Suppressor macrophage treated with lipopolysaccharide for 4 hours (primary cell): ENCODE data around the gene LARP1.

Source experiments
- DNase-seq: peaks from one replicate; pipeline ENCODE4 v3.0.0-alpha.2; 2020

LARP1 gene

DNA sequence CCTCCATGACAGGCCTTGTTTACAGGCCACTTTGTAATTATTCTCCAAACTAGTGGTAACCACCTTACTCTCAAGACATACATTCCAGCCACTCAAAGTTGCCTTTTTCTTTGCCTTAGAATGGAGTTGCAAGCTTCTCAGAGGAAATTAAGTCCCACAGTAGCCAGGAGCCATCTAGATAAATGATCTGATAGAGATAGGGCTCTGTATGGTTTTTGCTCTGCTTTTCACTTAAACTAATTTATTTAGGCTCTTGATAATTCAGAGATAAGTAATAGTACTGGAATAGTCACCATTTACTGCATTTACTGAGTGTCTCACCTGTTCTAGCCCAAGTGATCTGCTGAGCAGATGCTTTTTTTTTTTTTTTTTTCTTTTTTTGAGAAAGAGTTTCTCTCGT is 7.5 kb downstream of the LARP1 start:
- no peak for DNase-seq

DNA sequence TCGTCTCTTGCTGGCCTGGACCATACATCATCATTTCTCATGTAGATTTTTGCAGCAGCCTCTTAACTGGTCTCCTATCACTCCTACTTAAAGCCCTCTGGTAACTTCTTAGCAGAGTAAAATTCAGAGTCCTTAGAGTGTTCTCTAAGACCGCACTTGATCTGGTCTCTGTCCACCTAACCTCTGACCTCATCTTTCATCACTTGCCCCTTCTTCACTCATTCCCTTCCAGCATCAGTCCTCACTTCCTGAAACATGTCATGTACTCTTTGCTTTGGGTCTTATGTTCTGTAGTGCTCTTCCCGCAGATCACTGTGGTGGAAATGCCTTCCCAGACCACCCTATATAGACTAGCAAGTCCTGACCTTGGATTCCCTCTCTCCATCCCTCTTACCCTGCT is 9.8 kb downstream of the LARP1 start:
- DNase-seq, result no peak

DNA sequence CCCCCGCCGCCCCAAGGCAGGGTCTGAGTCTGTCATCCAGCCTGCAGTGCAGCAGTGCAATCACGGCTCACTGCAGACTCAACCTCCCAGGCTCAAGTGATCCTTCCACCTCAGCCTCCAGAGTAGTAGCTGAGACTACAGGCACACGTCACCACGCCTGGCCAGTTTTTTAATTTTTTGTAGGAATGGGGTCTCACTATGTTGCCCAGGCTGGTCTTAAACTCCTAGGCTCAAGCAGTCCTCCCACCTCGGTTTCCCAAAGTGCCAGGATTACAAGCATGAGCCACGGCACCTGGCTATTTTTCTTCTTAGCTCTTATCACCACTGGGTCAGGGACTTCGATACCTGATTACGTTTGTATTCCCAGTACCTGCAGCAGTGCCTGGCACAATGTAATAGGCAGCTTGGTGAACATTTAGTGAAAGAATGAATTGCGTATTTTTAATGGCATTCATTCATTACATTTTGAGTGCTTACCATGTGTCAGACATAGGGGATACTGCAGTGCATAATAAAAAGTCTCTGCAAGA is 10.3 kb downstream of the LARP1 start:
- no peak for DNase-seq

DNA sequence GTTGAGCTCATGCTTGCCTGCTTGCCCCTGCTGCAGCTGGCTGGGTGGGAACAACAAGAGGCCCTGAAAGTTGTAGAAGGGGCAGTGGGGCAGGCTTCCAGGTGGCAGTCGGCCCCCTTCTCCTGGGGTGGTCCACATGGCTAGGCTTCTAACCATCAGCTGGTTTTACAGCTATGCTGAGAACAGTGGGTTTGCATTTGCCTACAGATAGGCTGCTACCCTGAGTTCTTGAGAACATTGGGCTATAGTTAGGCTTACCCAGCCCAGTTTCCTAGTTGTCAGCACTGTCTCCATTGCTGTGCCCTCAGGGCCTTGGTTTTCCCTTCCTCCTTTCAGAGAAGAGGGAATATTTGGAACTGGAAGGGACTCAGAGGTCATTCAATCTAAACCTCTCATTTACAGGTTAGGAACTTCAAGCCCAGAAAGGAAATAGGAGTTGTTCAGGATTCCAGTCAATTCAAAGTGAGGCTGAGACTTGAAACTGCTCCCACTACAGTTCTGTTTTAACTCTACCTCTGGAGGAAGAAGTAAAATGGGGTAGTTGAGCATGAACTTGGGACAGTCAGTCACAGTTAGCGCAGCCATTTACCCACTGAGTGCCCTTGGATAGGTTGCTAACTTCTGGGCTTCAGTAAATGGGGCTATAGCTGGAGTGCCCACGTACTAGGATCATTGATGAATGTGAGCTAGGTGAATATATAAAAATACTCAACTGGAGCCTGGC is 11.5 kb downstream of the LARP1 start:
- DNase-seq, result no peak

DNA sequence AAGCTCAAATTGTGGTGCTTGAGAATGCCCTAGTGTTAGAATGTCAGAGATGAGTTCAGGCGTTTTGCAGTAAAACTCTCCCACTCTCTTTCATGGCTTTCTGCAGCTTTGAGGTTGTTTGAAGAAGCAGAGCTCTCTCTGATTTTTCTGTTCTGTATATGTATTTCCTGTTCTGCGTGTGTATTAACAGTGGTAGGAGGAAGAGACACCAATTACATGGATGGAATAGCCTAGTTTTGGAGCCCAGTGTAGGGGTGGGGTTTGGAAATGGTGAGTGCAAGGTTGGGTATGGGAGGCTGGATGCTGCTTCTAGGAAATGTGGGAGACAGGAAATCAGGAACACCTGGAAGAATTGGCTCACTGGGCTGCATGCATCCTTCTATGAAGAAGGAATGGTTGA is 12.4 kb downstream of the LARP1 start:
- no peak for DNase-seq

DNA sequence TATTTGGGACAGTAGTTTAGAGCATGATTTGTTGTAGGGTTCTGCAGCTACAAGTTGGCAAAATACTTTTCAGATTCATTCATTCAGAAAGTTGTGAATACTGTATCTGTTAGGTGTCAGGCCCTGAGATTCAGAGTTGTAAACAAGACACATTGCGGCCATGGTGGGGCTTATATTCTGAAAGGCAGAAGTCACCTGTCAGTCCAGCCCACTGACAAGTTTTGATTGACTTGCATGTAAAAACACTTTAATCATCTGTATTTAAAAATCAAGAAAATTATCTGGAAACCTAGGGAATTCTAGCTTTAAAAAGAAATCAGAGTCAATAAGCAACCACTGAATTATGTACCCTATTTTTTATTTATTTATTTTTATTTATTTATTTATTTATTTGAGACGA is 13.0 kb downstream of the LARP1 start:
- no peak for DNase-seq

DNA sequence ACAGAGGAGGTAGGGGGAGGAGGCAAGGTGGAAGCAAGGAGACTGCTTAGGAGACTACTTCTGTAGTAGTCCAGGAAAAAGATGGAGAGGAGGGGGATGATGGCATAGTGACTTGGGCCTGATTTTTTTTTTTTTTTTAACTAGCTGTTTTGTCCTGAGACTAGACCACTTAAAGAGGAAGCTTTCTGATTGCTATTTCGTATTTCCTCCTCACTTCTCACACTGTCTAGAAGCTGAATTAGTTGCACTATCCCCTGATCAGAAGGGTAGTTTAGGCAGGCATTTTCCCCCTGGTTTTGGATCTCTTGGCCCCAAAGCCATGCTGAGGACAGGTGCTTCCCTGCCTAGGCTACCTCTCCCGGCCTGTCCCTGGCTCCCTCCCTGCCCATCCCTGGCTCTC is 14.9 kb downstream of the LARP1 start:
- DNase-seq, result no peak

DNA sequence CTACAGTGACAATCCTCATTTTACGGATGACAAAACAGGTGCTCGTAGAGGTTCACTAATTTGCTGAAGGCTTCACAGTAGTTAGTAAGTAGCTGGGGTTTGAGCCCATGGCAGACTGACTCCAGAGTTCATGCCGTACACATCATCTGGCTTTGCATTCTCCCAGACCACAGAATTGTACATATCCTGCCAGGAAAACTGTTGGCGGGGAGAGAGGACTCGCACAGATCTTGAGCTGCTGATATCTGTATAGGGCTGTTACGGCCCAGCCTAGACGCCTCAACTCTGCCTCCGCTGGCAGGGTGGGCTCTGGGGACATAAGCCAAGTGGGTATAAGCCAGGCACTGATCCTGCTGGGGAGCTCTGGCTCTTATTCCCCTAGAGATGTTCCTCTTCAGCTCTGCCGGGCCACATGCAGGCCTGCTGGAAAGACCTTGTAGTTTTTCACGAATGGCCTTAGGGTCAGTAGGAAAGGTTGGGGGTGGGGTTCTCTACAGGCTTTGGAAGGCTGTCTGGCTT is 16.3 kb downstream of the LARP1 start:
- DNase-seq, result no peak

DNA sequence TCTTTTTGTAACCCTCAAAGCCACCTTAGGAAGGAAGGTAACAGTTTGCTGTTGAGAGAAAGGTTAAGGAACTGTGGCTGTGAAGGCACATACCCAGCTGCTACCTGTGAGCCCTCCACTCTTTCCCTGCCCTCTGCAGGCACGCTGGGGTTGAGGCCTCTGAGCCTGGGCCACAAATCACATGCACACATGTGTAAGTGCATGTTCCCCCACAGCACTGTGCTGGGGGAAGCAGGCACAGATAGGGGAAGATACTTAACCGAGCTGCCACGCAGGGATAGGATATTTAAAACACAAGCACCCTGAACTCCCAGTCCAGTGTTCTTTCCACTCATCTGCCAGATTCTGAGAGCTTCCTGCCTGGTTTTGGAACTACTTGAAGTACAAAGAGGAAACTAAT is 18.1 kb downstream of the LARP1 start:
- no peak for DNase-seq

DNA sequence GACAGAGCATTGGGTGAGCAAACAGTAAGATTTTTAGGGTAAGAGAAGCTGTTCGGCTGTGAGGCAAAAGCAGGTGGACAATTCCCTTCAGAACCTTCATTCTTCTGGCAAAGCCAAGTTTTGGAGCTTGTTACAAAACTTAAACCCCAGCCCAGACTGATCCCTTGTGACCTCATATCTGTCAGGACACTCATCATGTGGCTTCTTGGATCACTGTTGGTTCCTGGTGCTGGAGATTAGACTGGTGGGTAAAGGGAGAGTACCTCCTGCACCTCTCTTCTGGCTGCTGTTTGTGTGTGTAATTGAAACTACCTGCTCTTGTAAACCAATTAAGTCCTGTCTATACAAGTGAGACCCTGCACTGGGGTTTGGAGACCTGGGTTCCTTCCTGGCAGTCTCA is 21.0 kb downstream of the LARP1 start:
- DNase-seq, result peak; percentile 21

DNA sequence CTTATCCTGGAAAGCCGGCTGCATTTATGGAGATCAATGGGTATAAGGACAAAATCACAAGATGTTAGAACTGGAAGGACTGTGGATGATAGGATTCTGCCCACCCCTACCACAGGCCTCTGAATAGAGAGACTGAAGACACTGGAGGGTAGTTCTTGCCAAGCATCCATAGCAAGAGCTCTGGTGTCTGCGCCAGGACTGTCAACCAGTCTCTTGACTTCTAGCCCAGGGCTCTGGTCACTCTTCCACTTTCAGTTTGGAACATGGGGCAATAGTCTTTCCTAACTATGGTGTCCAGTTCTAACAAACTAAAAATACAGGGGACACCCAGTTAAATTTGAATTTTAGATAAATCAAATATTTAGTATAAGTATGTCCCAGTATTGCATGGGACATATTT is 23.4 kb downstream of the LARP1 start:
- DNase-seq, result peak; percentile 28

DNA sequence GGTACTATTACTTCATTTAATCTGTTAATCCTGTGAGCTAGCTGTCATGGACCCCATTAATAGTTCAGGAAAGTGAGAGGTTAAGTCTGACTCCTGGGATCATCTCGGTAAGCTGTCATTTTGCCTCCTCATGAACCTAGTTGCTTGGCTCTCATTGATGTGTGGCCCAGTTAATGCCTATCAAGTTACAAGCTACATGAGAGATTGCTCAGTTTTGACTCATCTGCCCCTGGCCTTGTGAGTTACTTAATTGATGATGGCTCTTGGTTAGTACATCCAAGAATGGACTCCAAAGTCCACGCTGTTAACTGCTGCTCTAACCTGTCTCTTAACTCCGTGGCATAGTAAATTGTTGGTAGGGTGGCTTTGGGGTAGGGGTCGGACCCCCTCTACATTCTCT is 23.9 kb downstream of the LARP1 start:
- DNase-seq, result peak; percentile 31

DNA sequence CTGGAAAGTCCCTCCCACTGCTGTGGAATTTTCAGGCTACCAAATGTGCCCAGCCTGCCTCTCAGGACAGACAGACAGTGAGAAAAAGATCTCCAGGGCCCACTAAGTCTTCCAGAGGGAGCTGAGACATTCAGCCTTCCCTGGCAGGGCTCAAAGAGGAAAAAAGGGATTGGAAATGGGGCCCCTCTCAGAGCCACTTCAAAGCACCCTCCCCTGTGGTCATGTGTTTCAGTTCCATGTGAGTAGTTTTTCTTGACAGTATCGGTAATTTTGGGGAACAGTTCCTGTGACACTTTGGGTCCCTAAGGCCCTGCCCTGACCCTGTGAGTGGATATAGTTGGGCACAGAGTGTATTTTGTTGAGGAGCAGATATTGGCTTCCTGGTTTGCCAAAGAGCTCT is 25.0 kb downstream of the LARP1 start:
- no peak for DNase-seq

DNA sequence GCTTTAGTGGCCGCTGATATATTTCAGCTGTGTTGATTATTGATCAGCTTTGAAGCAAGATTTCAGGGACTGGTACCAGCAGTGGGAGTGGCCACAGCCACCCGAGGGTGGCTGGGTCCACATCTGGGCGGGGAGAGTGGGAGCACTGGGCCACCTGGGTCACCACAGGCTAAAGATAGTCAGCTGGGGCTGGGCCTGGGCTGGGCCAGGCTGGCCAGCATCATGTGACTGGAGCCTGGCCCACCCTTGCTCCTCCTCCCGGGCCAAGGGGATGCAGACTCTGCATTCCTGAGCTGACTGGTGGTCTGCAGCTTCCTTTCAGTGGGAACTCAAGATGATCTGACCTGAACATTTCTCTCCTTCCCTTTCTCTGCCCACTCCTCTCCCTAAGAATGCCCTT is 27.1 kb downstream of the LARP1 start:
- DNase-seq, result no peak

DNA sequence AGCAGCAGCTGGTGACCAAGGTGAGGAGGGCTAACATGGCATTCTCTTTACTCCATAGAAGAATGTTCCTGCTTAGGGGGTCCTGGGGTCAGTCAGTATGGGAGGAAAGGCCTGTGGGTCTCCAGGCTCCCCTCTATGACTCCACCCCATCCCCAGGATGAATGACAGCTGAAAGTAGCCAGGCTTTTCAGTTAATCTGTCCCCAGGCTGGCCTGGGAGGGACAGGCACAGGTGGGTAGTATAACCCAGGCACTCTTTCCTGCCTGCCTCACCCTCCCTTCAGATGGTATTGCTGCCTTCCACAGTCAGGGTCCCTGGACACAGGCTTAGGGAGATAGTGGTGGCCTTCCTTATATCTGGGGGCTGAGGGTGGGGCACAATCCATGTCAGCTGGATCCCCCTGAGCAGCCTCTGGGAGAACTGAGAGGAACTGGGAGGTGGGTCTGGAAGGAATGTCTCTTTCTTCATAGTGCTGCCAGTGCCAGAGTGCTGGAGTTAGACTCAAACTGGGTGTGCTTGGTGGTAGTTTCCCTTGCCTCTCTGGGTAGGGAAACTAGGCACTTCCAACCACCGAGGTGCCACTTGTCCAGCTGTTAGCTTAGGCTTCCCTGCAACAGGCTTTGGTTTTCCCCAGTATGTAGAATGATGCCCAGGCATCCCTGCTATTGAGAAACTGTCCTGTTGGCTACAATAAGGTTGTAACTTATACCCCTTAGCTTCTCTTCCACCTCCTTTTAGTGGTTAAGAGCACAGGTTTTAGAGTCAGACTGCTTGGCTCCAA is 27.8 kb downstream of the LARP1 start:
- no peak for DNase-seq

DNA sequence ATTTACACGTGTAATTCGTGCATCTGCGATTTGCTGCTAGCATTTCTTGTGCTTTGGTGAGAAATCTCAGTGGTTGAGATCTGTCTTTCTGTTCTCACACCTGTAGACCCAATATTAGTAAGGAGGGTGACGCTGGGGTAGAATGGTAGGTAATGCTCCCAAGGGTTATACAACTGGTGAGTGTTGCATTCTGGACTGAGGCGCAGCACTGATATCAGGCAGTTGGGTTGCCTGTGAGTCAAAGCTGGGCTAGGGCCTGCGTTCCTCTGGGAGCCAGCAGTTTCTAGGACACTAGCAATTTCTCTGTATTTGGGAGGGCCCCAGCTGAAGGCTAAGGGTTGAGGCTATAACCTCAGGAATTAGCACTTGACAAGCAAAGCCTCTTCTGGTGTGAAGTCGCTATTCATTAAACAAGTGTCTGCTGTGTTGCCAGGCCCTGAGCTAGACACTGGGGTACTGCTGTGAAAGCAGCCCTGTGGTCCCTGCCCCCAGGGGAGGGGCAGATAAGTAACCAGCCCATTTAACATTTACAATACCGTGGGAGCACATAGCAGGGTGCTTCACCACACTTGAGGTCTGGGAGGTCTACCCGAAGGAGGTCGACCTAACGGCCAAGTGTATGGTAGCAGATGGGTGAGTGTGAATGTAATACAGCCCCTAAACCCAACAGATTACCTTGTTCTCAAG is 28.7 kb downstream of the LARP1 start:
- DNase-seq, result no peak

DNA sequence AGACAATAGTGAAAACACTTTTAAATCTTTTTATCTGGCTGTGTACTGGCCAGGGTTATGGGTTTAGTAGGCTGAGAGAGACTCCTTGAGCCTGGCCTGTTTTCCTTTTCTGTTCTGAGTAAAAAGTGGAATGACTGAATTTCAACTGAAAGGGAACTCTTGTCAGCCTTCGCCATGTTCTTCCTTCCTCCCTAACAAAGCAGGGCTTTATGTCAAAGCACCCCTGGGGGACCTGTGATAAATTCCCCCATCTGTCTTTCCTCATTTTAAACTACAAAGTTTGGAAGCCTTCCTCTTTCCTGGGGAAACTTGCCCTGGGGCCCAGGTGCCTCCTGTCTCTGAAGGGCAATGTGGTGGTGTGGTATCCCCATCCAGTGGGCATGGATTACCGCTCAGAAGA is 29.7 kb downstream of the LARP1 start:
- no peak for DNase-seq

DNA sequence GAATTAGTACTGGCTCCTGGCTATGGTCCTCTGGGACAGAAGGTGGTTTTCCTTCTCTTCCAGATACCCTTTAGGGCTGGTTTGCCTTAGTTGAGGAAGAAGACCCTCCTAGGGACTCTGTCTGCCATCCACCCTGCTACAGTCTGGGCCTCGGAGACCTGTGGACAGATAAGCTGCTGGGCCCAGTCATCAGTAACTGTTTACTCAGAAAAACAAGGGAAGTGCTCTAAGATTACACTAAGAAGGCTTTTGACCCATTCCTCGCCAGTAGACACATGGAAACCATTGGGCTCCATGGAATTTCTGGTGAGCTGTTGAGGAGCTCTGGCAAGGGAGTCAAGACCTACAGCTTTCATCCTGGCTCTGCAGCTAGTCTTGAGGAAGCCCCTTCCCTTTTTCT is 31.2 kb downstream of the LARP1 start:
- no peak for DNase-seq

DNA sequence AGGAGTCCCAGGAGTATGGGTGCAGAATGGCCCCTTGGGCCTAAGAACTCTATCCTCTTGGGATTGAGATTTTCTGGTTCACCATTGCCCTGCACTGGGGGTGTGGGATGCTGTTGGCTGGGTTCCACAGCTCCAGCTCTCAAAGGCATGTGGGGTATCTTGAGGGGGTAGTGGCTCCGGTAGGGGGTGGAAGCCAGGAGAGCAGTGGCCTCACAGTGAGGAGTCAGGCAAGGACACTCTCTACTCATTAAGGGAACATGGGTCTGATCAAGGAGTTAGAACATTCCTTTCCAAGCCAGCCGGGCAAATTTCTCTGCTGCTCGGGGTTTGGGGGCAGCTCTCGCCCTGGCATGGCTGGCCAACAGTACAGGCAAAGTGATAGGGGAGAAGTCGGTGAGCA is 33.0 kb downstream of the LARP1 start:
- no peak for DNase-seq

DNA sequence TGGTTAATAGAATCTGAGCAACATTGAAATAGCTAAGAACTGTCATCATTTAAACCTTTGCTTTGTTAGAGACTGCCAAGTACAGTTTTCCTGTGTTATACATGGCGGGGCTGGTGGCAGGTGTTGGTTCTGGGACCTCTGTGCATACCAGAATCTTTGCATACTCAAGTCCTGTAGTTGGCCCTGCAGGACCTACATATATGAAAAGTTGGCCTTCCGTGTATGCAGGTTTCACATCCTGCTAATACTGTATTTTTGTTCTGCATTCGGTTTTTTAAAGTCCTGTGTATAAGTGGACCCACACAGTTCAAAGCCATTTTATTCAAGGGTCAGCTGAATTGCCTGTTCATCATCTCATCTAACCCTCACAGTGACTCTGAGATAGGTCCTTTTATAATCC is 36.4 kb downstream of the LARP1 start:
- DNase-seq, result no peak

DNA sequence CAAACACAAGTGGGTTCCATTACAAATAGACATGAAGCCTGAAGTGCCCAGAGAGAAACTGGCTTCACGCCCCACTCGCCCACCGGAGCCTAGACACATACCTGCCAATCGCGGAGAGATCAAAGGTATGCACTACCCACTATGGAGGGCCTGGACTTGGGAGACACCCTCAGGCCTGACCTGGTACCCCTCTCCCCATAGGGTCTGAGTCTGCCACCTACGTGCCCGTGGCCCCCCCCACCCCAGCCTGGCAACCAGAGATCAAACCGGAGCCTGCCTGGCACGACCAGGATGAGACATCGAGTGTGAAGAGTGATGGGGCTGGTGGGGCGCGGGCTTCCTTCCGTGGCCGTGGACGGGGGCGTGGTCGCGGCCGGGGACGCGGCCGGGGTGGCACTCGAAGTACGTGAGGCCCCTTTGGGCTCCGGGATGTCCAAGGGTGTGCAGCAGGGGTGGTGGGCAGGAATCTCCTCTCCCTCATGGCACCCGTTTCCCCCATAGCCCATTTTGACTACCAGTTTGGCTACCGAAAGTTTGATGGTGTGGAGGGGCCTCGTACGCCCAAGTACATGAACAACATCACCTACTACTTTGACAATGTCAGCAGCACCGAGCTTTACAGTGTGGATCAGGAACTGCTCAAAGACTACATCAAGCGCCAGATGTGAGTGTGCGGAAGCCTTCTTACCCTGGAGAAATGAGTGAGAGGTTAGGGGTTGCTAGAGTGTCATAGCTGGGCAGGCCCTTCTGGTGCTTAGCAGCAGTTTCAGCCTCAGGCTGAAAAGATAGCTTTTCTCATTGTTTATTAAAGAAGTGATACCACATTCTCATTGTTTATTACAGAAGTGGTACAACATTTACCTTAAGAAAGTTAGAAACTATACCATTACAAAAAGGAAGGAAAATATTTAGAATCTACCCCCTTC is 38.7 kb downstream of the LARP1 start:
- no peak for DNase-seq

DNA sequence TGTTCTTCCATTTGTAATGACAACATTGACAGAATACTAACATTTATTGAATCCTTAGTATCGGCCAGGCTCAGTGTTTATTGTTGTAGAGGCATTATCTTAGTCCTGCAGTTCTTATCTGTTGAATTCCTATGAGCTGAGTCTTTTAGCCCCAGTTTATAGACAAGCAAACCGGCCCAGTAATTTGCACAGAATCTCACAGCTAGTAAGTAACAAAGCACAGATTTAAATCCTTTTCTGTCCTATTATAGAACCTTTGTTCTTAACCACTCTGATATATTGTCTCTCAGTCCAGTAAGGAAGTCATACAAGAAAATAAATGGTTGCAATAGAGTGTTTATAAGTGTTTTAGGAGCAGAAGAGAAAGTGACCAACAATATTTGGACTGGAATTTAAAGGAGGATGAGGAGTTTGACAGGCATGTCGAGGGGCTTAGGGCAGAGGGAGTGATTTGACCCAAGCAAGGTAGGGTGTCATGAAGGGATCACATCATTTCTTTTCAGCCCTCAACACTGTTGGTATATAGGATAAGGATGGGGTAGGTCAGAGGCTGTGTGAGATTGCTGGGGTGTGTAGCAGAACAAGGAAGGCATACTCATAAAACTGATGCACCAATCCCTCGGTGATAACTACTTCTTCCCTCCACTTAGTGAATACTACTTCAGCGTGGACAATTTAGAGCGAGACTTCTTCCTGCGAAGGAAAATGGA is 39.5 kb downstream of the LARP1 start:
- no peak for DNase-seq
